ENCODE data around the gene ANXA4.

Gene ANXA4

DNA sequence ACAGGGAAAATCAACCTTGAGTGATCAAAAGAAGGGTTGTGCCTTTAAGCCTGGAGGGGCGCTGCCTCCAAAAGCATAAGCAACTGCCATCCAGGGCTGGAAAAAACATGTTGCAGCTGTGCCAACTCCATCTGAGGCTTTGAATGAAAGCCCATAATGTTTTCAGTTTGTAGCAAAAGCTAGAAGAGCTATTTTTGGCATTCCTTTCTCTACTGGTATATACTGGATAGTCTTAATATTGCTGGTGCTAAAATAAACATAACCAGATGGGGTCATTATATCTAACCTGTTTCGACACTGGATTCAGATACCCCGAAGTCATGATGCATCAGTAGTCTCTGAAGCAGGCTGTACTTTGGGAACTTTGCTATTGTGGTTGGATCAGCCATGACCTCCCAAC, 25.1 kb downstream of the ANXA4 start:
- no peak overlapping the region for H2AFZ ChIP-seq (ENCODE audit: low read length)
- no peaks in the 10 kb centered on the region for H3F3A ChIP-seq (ENCODE audit: insufficient read depth, low read length)
- TF ChIP-seq EZH2 (IDR thresholded peaks at IDR 0.05; ENCODE audit: borderline replicate concordance, low read length): no peak
- TF ChIP-seq CTCF (IDR thresholded peaks at IDR 0.05; ENCODE audit: low read length): no peak
- no peaks in the 10 kb centered on the region for H3K79me2 ChIP-seq (ENCODE audit: insufficient read depth, low read length)
- no peaks in the 10 kb centered on the region for H3K9me2 ChIP-seq (ENCODE audit: low read depth, low read length)
- no peak overlapping the region for H3K4me2 ChIP-seq (ENCODE audit: low read length)
- no peaks in the 10 kb centered on the region for H3K4me1 ChIP-seq (ENCODE audit: insufficient read depth, low read length, severe bottlenecking)
- no peak overlapping the region for H3K27ac ChIP-seq (ENCODE audit: low read depth, low read length, poor library complexity, severe bottlenecking)
- H4K20me1 ChIP-seq (ENCODE audit: insufficient read depth, low read length): no peaks in the 10 kb centered on the region
- no peak overlapping the region for H3K4me3 ChIP-seq (ENCODE audit: low read depth, low read length, poor library complexity, severe bottlenecking)
- no peaks in the 10 kb centered on the region for H3K27me3 ChIP-seq (ENCODE audit: insufficient read depth, low read length)
- H3K9me3 ChIP-seq (ENCODE audit: low read length): no peaks in the 10 kb centered on the region
- no peak overlapping the region for H3K9ac ChIP-seq (ENCODE audit: low read length)
- H3K36me3 ChIP-seq (ENCODE audit: insufficient read depth, low read length): no peaks in the 10 kb centered on the region

DNA sequence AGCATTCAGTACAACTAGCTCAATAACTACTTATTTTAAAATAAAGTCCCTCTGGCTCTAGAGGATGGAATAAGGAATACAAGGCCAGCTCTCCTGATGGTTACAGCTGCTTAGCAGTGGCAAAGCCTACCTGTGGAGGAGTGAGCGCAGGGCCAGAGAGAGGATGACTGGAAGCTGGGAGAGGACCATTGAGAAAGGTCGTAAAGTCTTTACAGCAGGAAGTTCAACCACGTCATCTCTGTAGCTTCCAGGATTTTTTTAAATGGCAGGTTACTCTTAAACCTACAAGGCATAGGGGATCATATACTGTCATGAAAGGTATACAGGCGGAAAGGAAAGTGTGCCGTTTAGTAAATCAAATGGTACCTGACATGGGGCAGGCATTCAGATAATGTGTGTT, 26.3 kb downstream of the ANXA4 start:
- H3K27ac ChIP-seq (ENCODE audit: low read depth, low read length, poor library complexity, severe bottlenecking): no peak overlapping the region
- H3K9me3 ChIP-seq (ENCODE audit: low read length): no peaks in the 10 kb centered on the region
- no peaks in the 10 kb centered on the region for H4K20me1 ChIP-seq (ENCODE audit: insufficient read depth, low read length)
- H3K4me3 ChIP-seq (ENCODE audit: low read depth, low read length, poor library complexity, severe bottlenecking): no peak overlapping the region
- no peak overlapping the region for H3K9ac ChIP-seq (ENCODE audit: low read length)
- no peaks in the 10 kb centered on the region for H3K27me3 ChIP-seq (ENCODE audit: insufficient read depth, low read length)
- H3K36me3 ChIP-seq (ENCODE audit: insufficient read depth, low read length): no peaks in the 10 kb centered on the region
- no peaks in the 10 kb centered on the region for H3F3A ChIP-seq (ENCODE audit: insufficient read depth, low read length)
- no peaks in the 10 kb centered on the region for H3K4me1 ChIP-seq (ENCODE audit: insufficient read depth, low read length, severe bottlenecking)
- H3K79me2 ChIP-seq (ENCODE audit: insufficient read depth, low read length): no peaks in the 10 kb centered on the region
- no peak overlapping the region for H2AFZ ChIP-seq (ENCODE audit: low read length)
- TF ChIP-seq EZH2 (IDR thresholded peaks at IDR 0.05; ENCODE audit: borderline replicate concordance, low read length) (no peak), CTCF (IDR thresholded peaks at IDR 0.05; ENCODE audit: low read length) (no peak)
- no peaks in the 10 kb centered on the region for H3K9me2 ChIP-seq (ENCODE audit: low read depth, low read length)
- no peak overlapping the region for H3K4me2 ChIP-seq (ENCODE audit: low read length)

DNA sequence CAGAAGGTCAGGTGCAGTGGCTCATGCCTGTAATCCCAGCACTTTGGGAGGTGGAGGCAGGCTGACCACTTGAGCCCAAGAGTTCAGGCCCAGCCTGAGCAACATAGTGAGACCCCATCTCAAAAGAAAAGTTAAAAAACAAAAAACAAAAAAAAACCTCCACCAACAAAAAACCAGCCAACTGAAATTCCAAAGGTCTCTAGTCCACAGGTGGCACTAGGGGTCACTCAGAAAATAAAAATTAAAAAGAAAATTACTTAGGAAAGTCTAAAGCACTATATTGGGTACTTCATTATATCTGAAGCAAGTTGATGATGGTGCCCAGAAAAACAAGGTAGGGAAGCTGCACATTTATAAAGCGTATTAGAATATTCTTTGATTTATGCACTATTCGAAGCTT, 26.9 kb downstream of the ANXA4 start:
- no peaks in the 10 kb centered on the region for H3K27me3 ChIP-seq (ENCODE audit: insufficient read depth, low read length)
- H3K79me2 ChIP-seq (ENCODE audit: insufficient read depth, low read length): no peaks in the 10 kb centered on the region
- H3K4me3 ChIP-seq (ENCODE audit: low read depth, low read length, poor library complexity, severe bottlenecking): no peak overlapping the region
- no peaks in the 10 kb centered on the region for H3K4me1 ChIP-seq (ENCODE audit: insufficient read depth, low read length, severe bottlenecking)
- no peaks in the 10 kb centered on the region for H3K9me3 ChIP-seq (ENCODE audit: low read length)
- H3K4me2 ChIP-seq (ENCODE audit: low read length): no peak overlapping the region
- H3K9me2 ChIP-seq (ENCODE audit: low read depth, low read length): no peaks in the 10 kb centered on the region
- no peaks in the 10 kb centered on the region for H3K36me3 ChIP-seq (ENCODE audit: insufficient read depth, low read length)
- no peaks in the 10 kb centered on the region for H3F3A ChIP-seq (ENCODE audit: insufficient read depth, low read length)
- no peaks in the 10 kb centered on the region for H4K20me1 ChIP-seq (ENCODE audit: insufficient read depth, low read length)
- H3K27ac ChIP-seq (ENCODE audit: low read depth, low read length, poor library complexity, severe bottlenecking): no peak overlapping the region
- H3K9ac ChIP-seq (ENCODE audit: low read length): no peak overlapping the region
- no peak overlapping the region for H2AFZ ChIP-seq (ENCODE audit: low read length)
- TF ChIP-seq CTCF (IDR thresholded peaks at IDR 0.05; ENCODE audit: low read length) (no peak), EZH2 (IDR thresholded peaks at IDR 0.05; ENCODE audit: borderline replicate concordance, low read length) (no peak)

All from OCI-LY1 (cell line).